ENCODE measurements around the gene MAP3K20.

GRCh38 chr2:173136067-173136466 is 60.4 kb downstream of the MAP3K20 start:
- no peak for TF ChIP-seq CTCF (IDR thresholded peaks at IDR 0.05)
- TF ChIP-seq EZH2 (IDR thresholded peaks at IDR 0.05) = no peak

Measured in neural progenitor cell (in vitro differentiated cells).